ENCODE measurements around the gene CUTA. TPM values are rescaled to one million over a fixed set of nuclear protein-coding genes. Genes with fewer than 3 reads are reported as not detected.

CUTA gene
- total RNA-seq, 1 experiment from 2014 or later = 186 TPM

DNA sequence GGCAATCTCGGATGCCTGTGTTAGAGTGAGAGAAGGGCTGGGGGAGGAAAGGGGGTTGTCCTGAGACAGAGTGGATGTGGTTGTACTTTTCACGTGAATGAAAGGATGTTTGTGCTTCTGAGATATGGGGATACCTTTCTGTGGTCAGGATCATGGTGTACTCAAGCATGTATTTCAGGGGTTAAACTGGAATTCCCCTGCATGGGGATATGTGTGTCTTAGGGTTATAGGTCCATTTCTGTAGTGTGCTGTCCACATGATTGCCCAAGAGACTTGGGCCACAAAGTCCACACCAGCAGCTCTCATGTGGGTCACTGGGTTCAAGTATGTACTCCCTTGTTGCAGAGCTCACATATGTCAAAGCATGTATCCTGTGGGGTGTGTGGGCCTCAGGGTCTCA is 12.4 kb upstream of the CUTA start:
- intact Hi-C loops (cut with micrococcal nuclease) = no loop called here
- TF ChIP-seq, protein P1, sequence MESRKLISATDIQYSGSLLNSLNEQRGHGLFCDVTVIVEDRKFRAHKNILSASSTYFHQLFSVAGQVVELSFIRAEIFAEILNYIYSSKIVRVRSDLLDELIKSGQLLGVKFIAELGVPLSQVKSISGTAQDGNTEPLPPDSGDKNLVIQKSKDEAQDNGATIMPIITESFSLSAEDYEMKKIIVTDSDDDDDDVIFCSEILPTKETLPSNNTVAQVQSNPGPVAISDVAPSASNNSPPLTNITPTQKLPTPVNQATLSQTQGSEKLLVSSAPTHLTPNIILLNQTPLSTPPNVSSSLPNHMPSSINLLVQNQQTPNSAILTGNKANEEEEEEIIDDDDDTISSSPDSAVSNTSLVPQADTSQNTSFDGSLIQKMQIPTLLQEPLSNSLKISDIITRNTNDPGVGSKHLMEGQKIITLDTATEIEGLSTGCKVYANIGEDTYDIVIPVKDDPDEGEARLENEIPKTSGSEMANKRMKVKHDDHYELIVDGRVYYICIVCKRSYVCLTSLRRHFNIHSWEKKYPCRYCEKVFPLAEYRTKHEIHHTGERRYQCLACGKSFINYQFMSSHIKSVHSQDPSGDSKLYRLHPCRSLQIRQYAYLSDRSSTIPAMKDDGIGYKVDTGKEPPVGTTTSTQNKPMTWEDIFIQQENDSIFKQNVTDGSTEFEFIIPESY (IDR thresholded peaks at IDR 0.05; ENCODE audit: extremely low read depth, insufficient replicate concordance, low read length) = no peak
- TF ChIP-seq TCF7L2 (IDR thresholded peaks at IDR 0.05; ENCODE audit: borderline replicate concordance, extremely low read depth, insufficient read depth, insufficient read length) = no peak
- no peak for TF ChIP-seq EZH2 (IDR thresholded peaks at IDR 0.05)
- no peak for TF ChIP-seq ELF1 (IDR thresholded peaks at IDR 0.05; ENCODE audit: borderline replicate concordance, low read depth)
- TF ChIP-seq YY1 (IDR thresholded peaks at IDR 0.05; ENCODE audit: extremely low read depth, insufficient replicate concordance, low read depth, low read length) = no peak
- TF ChIP-seq, protein P2, sequence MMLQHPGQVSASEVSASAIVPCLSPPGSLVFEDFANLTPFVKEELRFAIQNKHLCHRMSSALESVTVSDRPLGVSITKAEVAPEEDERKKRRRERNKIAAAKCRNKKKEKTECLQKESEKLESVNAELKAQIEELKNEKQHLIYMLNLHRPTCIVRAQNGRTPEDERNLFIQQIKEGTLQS (IDR thresholded peaks at IDR 0.05) = no peak
- TF ChIP-seq REST (IDR thresholded peaks at IDR 0.05; ENCODE audit: low read depth) = no peak
- TF ChIP-seq EZH2phosphoT487 (IDR thresholded peaks at IDR 0.05; ENCODE audit: borderline replicate concordance) = no peak
- TF ChIP-seq JUND (IDR thresholded peaks at IDR 0.05) = no peak
- no peak for TF ChIP-seq SP1 (IDR thresholded peaks at IDR 0.05; ENCODE audit: low read depth)
- no peak for TF ChIP-seq CEBPB (IDR thresholded peaks at IDR 0.05; ENCODE audit: low read depth)
- TF ChIP-seq SIN3A (IDR thresholded peaks at IDR 0.05; ENCODE audit: low read depth) = no peak
- TF ChIP-seq POLR2A (IDR thresholded peaks at IDR 0.05; ENCODE audit: borderline replicate concordance, extremely low read depth, insufficient read depth, insufficient read length) = no peak
- TF ChIP-seq, protein P3, sequence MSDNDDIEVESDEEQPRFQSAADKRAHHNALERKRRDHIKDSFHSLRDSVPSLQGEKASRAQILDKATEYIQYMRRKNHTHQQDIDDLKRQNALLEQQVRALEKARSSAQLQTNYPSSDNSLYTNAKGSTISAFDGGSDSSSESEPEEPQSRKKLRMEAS (IDR thresholded peaks at IDR 0.05) = no peak
- TF ChIP-seq CBX3 (IDR thresholded peaks at IDR 0.05; ENCODE audit: low read depth) = no peak
- TF ChIP-seq ZNF274 (IDR thresholded peaks at IDR 0.05; ENCODE audit: low read depth, low read length) = no peak
- no peak for TF ChIP-seq FOSL1 (IDR thresholded peaks at IDR 0.05; ENCODE audit: low read depth)
- TF ChIP-seq EGR1 (IDR thresholded peaks at IDR 0.05; ENCODE audit: low read depth) = no peak
- TF ChIP-seq POLR2AphosphoS5 (IDR thresholded peaks at IDR 0.05; ENCODE audit: low read depth, low read length) = no peak
- H3K36me3 ChIP-seq (ENCODE audit: control insufficient read depth in 1 of 2, insufficient read depth in 2 of 2, low read length in 2 of 2) = no peaks in the 10 kb centered on the region
- ChIA-PET RAD21 (ENCODE audit: low non-redundant PET in 1 of 2, low total read pairs in 2 of 2, uncharacterized antibody in 2 of 2, unreplicated experiment in 2 of 2) (no interaction called here), CTCF (interaction anchor here (1.2 kb wide), 2 partner anchors 10 to 12 kb away, joined by 3 to 4 read pairs; partner anchors contain the start of gene CUTA), POLR2A (interaction anchor here (0.9 to 1.5 kb wide), 4 partner anchors 9 to 161 kb away, joined by 3 to 7 read pairs (median 4); partner anchors contain the start of gene ZBTB9)
- no TSS peak for BruUV-seq (replicated peaks)
- no peak overlapping the region for H3K27ac ChIP-seq (ENCODE audit: low read depth, low read length)
- no peaks in the 10 kb centered on the region for H3K9me2 ChIP-seq (ENCODE audit: insufficient read depth)
- no peaks in the 10 kb centered on the region for H3K79me2 ChIP-seq (ENCODE audit: insufficient read depth, low read length)
- no peak overlapping the region for H3K9ac ChIP-seq (ENCODE audit: low read length)
- no peaks in the 10 kb centered on the region for H3K9me3 ChIP-seq (ENCODE audit: control insufficient read depth in 1 of 2, insufficient read depth in 1 of 2, low read depth in 1 of 2, low read length in 2 of 2)
- no peak overlapping the region for H2AFZ ChIP-seq (ENCODE audit: low read depth, low read length, poor library complexity, severe bottlenecking)
- peaks cover 29 to 76% of the 10 kb centered on the region in 2 experiments for H3K4me1 ChIP-seq (ENCODE audit: control insufficient read depth in 1 of 2, insufficient read depth in 2 of 2, low read length in 2 of 2)
- H3K4me3 ChIP-seq (replicated peaks in 1 of 2; ENCODE audit: low read depth in 1 of 2, low read length in 2 of 2) = no peak overlapping the region
- no peaks in the 10 kb centered on the region for H4K20me1 ChIP-seq (ENCODE audit: insufficient read depth)
- no peaks in the 10 kb centered on the region for H3K27me3 ChIP-seq (ENCODE audit: insufficient read depth, low read length)
- ATAC-seq (no peak), DNase-seq (ENCODE audit: low read depth, low spot score) (no peak)
- peak overlapping the region; percentile 75 for H3K4me2 ChIP-seq (ENCODE audit: low read length)
